ENCODE data around the gene PIM2.

The PIM2 gene

DNA sequence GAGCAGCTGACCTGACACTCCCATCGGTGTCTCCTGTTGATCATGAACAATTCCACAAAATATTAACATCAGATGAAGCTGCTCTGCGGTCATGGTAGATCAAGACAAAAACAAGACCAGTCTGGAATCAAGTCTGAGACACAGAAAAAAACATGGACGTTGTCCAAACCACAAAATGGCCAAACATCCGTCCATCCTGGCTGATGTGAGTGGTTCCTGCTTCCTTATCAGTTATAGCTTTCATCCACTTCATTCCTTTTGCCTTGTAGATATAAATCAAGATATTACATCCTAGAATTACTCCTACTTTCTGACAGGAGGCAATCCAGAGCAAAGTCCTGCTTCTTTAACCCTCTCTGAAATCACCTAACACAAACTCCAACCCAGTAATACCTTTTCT lies 54.6 kb downstream of the PIM2 start:
- peak; percentile 36 for DNase-seq (ENCODE audit: low read depth)
- TF ChIP-seq, protein P1, sequence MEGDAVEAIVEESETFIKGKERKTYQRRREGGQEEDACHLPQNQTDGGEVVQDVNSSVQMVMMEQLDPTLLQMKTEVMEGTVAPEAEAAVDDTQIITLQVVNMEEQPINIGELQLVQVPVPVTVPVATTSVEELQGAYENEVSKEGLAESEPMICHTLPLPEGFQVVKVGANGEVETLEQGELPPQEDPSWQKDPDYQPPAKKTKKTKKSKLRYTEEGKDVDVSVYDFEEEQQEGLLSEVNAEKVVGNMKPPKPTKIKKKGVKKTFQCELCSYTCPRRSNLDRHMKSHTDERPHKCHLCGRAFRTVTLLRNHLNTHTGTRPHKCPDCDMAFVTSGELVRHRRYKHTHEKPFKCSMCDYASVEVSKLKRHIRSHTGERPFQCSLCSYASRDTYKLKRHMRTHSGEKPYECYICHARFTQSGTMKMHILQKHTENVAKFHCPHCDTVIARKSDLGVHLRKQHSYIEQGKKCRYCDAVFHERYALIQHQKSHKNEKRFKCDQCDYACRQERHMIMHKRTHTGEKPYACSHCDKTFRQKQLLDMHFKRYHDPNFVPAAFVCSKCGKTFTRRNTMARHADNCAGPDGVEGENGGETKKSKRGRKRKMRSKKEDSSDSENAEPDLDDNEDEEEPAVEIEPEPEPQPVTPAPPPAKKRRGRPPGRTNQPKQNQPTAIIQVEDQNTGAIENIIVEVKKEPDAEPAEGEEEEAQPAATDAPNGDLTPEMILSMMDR (conservative IDR thresholded peaks at IDR 0.05; ENCODE audit: control insufficient read depth, insufficient read depth, low read depth, low read length) = no peak
- H3K4me3 ChIP-seq (ENCODE audit: control insufficient read depth, low read depth, low read length) = no peak overlapping the region

Data from fibroblast of mammary gland (primary cell).